Mucosa of rectum (tissue), 2 donors: ENCODE data around the gene ZNF70.
A peak's percentile ranks its signal among the peaks of the same experiment; 100 is the strongest.

Experiments
- H3K27ac ChIP-seq, 2 donors: one replicate each; pipeline ENCODE4 v1.7.0; 2013; ENCODE audit warnings: inconsistent platforms in 2 of 2, low read depth in 2 of 2, low read length in 2 of 2
- H3K27me3 ChIP-seq, 2 donors: one replicate each; pipeline ENCODE4 v1.7.0; 2013; ENCODE audit warnings: low read length in 2 of 2; ENCODE audit not compliant: control insufficient read depth in 2 of 2, insufficient read depth in 2 of 2
- H3K36me3 ChIP-seq, 2 donors: one replicate each; pipeline ENCODE4 v1.7.0; 2013; ENCODE audit warnings: low read length in 2 of 2; ENCODE audit not compliant: control insufficient read depth in 2 of 2, insufficient read depth in 2 of 2
- H3K4me1 ChIP-seq, 2 donors: one replicate each; pipeline ENCODE4 v1.7.0; 2013; ENCODE audit warnings: low read length in 2 of 2, mild to moderate bottlenecking in 1 of 2; ENCODE audit not compliant: control insufficient read depth in 2 of 2, insufficient read depth in 2 of 2
- H3K4me3 ChIP-seq, 2 donors: one replicate each; pipeline ENCODE4 v1.7.0; 2013; ENCODE audit warnings: low read length in 2 of 2
- H3K9ac ChIP-seq, 2 donors: one replicate each; pipeline ENCODE4 v1.7.0; 2013; ENCODE audit warnings: low read length in 2 of 2, low read depth in 1 of 2, mild to moderate bottlenecking in 1 of 2
- H3K9me3 ChIP-seq, 2 donors: one replicate each; pipeline ENCODE4 v1.7.0; 2013; ENCODE audit warnings: low read length in 2 of 2; ENCODE audit not compliant: control insufficient read depth in 2 of 2
- donor health status: healthy.
- donor health status: Normal muscosa, but diverticular disease.

Gene ZNF70

DNA sequence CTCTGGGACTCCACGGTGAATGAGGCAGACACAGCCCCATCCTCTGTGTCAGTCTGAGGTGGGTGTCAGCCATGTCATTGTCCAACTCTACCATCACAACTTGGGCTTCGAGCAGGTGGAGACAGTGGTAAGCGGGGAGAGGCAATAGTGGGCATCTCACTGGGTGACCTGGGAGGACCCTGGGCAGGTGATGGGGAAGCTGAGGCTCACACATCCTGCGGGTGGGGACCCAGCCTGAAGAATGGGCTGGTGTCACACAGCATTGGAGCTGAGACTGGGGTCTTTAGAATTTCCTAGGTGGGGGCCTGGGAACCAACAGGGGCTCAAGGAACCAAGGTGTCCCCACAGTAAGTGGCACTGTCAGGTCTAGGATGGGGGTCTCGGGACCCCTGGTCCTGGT lies 28.8 kb upstream of the ZNF70 start:
- H3K27me3 ChIP-seq = no peaks in the 10 kb centered on the region

DNA sequence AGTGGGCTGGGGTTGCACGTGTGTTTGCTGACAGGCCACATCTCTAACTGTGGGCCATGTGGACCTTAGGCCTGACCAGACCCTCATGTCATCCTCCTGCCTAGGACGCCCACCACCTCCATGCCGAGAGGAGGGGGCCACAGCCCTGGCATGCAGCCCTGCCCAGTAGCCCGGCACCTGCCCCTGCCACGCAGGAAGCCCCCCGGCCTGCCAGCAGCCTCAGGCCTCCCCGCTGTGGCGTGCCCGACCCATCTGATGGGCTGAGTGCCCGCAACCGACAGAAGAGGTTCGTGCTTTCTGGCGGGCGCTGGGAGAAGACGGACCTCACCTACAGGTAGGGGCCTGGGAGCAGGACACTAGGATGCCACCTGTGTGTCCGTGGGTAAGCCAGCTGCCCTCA lies 28.2 kb upstream of the ZNF70 start:
- no peaks in the 10 kb centered on the region for H3K9me3 ChIP-seq
- no peak overlapping the region for H3K27ac ChIP-seq
- H3K4me3 ChIP-seq = no peak overlapping the region
- no peak overlapping the region for H3K9ac ChIP-seq
- H3K4me1 ChIP-seq = peaks cover 12 to 13% of the 10 kb centered on the region in 2 donors
- H3K27me3 ChIP-seq = no peaks in the 10 kb centered on the region
- no peaks in the 10 kb centered on the region for H3K36me3 ChIP-seq

More for the DNA sequence above, 28.8 kb upstream of the ZNF70 start:
- H3K4me1 ChIP-seq = peaks cover 12 to 15% of the 10 kb centered on the region in 2 donors
- no peak overlapping the region for H3K4me3 ChIP-seq
- H3K9me3 ChIP-seq = no peaks in the 10 kb centered on the region
- H3K36me3 ChIP-seq = no peaks in the 10 kb centered on the region
- no peak overlapping the region for H3K27ac ChIP-seq
- H3K9ac ChIP-seq = no peak overlapping the region

DNA sequence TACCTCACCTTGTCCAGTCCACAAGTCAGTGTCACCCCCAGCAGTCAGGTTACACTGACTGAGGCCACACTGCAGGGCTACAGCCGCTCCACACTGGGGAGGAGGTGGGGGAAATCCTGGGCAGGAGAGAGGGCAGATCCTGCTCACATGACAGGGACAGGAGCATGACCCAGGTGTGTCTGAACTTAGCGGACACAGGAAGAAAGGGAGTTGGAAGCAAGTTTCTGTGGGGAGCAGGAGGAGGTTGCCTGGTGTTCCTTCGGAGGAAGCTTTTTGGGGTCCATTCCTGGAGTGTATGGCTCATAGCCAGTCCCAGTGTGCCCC lies 27.6 kb upstream of the ZNF70 start:
- Histone ChIP-seq H3K9me3 (no peaks in the 10 kb centered on the region), H3K4me1 (peaks cover 8 to 9% of the 10 kb centered on the region in 2 donors), H3K27me3 (peaks cover 0 to 1% of the 10 kb centered on the region in 2 donors), H3K36me3 (no peaks in the 10 kb centered on the region), H3K4me3 (no peak overlapping the region), H3K9ac (no peak overlapping the region), H3K27ac (no peak overlapping the region)

DNA sequence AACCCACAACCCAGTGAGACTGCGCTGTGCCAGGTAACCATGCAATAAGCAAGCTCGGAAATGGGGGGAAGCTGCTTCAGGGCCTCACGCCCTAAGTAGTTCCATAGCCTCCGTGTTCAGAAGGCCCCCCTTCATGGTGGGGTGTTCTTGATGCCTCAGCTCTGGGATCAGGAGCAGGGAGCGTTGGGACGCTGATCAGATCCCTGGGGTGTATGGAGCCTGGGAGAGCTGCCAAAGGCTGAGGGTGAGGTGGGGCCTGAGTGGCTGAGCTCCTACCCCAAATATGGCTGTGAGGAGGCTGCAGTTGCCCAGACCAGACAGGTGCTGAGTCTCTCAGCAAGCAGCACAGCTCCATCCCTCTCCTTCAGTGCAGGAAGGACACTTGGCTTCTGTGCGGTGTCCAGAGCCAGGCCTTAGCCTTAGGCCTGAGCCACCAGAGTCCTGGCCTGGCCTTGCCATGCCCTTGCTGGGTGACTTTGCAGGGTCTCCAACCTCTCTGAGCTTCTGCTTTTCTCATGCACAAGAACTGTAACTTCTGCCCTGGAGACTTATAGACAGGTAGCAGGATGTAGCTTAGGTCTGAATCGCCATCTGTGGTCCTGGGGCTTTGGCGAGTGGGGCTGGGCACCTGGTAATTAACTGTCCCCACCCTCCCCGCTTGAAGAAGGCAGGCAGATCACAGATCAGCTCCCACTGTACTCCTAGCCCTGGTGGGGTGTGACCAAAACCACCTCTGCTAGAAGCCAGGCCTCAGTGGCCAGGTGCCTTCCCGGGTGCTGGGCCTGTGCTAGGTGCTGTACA lies 27.1 kb upstream of the ZNF70 start:
- H3K4me3 ChIP-seq = no peak overlapping the region
- H3K27me3 ChIP-seq = peaks cover 0 to 5% of the 10 kb centered on the region in 2 donors
- no peak overlapping the region for H3K9ac ChIP-seq
- H3K27ac ChIP-seq = no peak overlapping the region
- peaks cover 9 to 12% of the 10 kb centered on the region in 2 donors for H3K4me1 ChIP-seq
- H3K9me3 ChIP-seq = no peaks in the 10 kb centered on the region
- H3K36me3 ChIP-seq = no peaks in the 10 kb centered on the region

DNA sequence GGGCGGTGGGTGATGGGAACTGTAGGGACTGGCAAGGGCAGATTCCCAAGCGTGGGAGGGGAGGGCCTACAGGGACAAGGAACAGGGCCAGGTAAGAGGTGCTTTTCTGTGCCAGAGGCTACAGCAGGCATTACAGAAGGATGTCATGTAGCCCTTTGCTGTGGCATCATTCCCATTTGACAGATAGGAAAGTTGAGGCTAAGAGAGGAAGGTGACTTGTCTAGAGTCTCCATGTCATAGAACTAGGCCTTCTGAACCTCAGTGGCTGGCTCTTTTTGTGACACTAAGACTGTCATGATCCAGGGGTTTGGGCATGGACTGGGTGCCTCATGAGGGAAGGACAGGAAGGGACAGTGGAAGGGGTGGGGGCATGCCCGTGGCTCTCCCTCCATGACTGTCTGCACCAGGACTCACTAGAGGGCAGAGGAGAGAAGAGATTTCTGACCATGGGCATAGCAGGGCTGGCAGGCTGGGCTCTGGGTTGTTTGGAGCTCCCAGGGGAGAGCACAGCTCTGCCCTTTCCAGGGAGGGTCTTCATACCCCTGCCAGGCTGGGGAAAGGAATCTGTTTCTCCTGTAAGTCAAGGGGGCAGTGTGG lies 25.0 kb upstream of the ZNF70 start:
- peaks cover 18 to 20% of the 10 kb centered on the region in 2 donors for H3K4me1 ChIP-seq

DNA sequence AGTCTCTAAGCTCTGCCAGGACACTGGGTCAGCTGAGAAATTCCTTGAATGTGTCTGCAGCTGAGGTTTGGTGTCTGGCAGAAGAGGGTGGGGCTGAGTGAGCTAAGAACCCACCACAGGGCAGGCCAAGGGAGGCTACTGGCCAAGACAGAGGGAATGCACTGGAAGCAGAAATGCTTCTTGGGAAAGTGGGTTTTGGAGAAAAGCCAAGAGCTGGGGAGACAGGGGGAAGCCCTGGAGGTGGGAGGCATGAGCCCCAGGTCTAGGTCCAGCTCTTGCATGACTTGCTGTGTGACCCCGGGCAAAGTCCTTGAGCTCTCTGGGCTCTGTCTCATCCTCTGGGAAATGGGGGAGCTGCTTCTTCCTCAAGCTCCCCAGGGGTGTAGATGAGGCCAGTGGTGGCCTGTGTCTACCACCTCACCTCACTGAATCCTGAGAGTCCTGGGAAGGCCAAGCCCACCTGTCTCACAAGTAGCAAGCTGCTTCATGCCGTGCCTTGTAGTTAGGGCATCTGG lies 24.1 kb upstream of the ZNF70 start:
- H3K4me1 ChIP-seq = peaks cover 18 to 20% of the 10 kb centered on the region in 2 donors

More for the DNA sequence above, 25.0 kb upstream of the ZNF70 start:
- Histone ChIP-seq H3K36me3 (no peaks in the 10 kb centered on the region), H3K27ac (no peak overlapping the region), H3K27me3 (peaks cover 0 to 6% of the 10 kb centered on the region in 2 donors), H3K4me3 (no peak overlapping the region), H3K9me3 (no peaks in the 10 kb centered on the region), H3K9ac (no peak overlapping the region)

DNA sequence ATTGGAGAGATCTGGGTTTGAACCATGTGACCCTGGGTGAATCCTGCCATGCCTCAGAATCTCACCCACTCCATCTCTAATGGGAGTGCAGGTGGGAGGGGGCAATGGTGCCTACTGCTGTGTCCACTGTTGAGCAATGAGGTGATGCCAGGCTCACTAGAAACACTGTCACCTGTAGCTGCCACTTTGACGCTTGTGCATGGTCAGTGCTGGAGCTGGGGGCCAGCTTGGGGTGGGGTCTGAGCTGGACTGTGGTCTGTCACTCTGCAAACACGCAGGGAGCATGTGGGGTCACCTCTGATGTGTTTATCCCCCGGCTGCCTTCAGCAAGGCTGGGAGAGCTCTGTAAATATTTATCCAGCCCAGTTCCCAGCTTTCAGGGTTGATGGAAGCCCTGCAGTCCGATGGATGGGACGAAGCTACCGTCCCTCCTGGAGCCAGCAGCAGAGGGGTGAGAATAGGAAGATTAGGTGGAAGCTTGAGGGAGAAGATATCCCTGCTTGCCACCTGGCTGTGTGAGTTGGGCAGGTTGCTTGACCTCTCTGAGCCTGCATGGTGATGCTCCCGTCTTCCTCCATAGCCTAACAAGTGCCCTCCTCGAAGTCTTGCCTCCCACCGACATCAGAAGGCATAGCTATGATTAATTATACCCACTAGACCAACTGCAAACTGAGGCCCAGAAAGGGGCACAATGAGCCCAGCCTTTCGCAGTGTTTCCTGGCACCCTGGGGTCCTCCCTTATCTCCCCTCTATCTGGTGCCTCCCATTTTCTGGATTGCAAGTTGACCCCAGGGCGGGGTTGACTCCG lies 23.4 kb upstream of the ZNF70 start:
- Histone ChIP-seq H3K27me3 (peaks cover 0 to 6% of the 10 kb centered on the region in 2 donors), H3K4me1 (peaks cover 18 to 20% of the 10 kb centered on the region in 2 donors), H3K9me3 (no peaks in the 10 kb centered on the region), H3K36me3 (no peaks in the 10 kb centered on the region), H3K27ac (no peak overlapping the region), H3K4me3 (no peak overlapping the region), H3K9ac (no peak overlapping the region)

More for the DNA sequence above, 24.1 kb upstream of the ZNF70 start:
- Histone ChIP-seq H3K27me3 (peaks cover 0 to 6% of the 10 kb centered on the region in 2 donors), H3K9me3 (no peaks in the 10 kb centered on the region), H3K9ac (no peak overlapping the region), H3K27ac (no peak overlapping the region), H3K4me3 (no peak overlapping the region), H3K36me3 (no peaks in the 10 kb centered on the region)

DNA sequence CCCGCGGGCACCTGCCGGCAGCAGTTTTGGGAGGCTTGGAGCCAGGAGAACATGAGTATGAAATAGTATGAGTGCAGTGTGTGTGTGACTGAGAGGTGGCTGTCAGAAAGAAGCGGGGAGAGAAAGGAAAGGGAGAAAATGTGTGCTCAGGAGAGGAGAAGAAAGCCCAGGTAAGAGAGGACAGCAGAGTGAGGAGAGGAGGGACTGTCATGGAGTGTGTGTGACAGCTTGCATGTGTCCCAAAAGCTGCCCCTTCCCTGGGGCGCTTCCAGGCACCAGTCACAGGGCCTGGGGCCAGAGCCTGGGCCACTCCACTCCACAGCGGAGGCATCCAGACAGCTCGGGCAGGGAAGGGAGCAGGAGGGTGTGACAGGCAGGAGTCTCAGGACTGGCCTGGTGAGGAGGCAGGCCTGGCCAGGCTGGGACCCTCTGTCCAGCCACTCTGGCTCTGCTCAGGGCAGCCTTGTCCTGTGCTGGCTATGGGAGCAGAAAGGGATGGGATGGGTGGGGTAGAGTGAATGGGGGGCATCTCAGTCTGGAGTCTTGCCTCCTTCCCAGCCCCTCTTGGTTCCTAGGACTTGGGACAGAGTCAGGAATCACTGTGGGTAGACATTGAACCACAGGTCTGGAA lies 22.7 kb upstream of the ZNF70 start:
- Histone ChIP-seq H3K4me3 (peak overlapping the region; percentile 60 to 65), H3K9ac (no peak overlapping the region), H3K27ac (no peak overlapping the region), H3K36me3 (no peaks in the 10 kb centered on the region), H3K4me1 (peaks cover 18 to 24% of the 10 kb centered on the region in 2 donors), H3K27me3 (peaks cover 0 to 6% of the 10 kb centered on the region in 2 donors), H3K9me3 (no peaks in the 10 kb centered on the region)

DNA sequence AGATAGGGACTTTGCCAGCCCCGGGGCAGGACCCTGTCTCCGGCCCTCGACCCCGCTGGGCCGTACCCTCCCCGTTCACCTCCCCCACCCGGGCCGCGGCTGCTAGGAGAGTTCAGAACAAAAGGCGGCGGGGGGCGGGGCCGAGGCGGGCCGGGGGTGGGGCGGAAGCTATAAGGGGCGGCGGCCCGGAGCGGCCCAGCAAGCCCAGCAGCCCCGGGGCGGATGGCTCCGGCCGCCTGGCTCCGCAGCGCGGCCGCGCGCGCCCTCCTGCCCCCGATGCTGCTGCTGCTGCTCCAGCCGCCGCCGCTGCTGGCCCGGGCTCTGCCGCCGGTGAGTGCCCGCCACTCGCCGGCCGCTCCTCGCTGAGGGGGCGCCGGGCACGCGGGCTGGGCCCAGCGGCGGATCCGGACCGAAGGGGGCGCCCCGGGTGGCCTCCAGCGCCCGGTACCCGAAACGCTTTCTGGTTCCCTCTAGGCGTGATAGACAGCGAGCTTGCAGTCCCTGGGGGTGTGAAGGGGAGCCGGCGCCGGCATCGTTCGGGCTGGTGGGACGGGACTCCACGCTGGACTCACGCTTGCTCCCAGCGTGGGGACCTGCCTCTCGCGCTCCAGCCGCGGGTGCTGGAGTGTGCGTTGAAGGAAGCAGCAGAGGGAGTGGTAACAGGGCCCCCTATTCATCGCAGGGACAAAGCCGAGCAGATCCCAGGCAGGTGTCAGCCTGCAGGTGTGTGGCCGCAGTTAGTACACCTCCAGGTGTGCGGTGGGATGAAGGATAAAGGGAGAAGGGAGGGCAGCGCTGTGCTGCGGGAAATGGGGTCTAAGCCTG lies 21.9 kb upstream of the ZNF70 start, which contains the start of gene MMP11:
MMP11 (plus strand) TSS at position 201 of the 825 bp plus-strand sequence; CDS start at position 223, 22 bp downstream.
- Histone ChIP-seq H3K27ac (peak within 1 kb of the TSS; percentile 23), H3K4me3 (peak within 1 kb of the TSS; percentile 62 to 65), H3K9me3 (no peaks in the 10 kb centered on the region), H3K27me3 (peaks cover 0 to 6% of the 10 kb centered on the region in 2 donors), H3K36me3 (no peaks in the 10 kb centered on the region), H3K9ac (peak within 1 kb of the TSS; percentile 63 to 70), H3K4me1 (peaks cover 21 to 24% of the 10 kb centered on the region in 2 donors)
